ENCODE results near the gene MTCL1. TPM values are rescaled to one million over a fixed set of nuclear protein-coding genes. Genes with fewer than 3 reads are reported as not detected.

MTCL1 gene
- total RNA-seq, 1 experiment from 2014 or later, result 22.7 TPM

- TF ChIP-seq MAX (IDR thresholded peaks at IDR 0.05) (no peak), ZFX (IDR thresholded peaks at IDR 0.05) (no peak), RAD21 (IDR thresholded peaks at IDR 0.05; ENCODE audit: low read depth) (no peak), POLR2AphosphoS5 (IDR thresholded peaks at IDR 0.05; ENCODE audit: low read depth, low read length) (no peak)
- TF ChIP-seq, protein P1, sequence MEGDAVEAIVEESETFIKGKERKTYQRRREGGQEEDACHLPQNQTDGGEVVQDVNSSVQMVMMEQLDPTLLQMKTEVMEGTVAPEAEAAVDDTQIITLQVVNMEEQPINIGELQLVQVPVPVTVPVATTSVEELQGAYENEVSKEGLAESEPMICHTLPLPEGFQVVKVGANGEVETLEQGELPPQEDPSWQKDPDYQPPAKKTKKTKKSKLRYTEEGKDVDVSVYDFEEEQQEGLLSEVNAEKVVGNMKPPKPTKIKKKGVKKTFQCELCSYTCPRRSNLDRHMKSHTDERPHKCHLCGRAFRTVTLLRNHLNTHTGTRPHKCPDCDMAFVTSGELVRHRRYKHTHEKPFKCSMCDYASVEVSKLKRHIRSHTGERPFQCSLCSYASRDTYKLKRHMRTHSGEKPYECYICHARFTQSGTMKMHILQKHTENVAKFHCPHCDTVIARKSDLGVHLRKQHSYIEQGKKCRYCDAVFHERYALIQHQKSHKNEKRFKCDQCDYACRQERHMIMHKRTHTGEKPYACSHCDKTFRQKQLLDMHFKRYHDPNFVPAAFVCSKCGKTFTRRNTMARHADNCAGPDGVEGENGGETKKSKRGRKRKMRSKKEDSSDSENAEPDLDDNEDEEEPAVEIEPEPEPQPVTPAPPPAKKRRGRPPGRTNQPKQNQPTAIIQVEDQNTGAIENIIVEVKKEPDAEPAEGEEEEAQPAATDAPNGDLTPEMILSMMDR (IDR thresholded peaks at IDR 0.05 in 2 of 3, conservative IDR thresholded peaks at IDR 0.05 in 1 of 3; ENCODE audit: borderline replicate concordance in 1 of 3, insufficient read depth in 1 of 3, low read depth in 2 of 3, low read length in 2 of 3), result no peak
Measured at GRCh38 chr18:8826514-8826913, 121.2 kb downstream of the MTCL1 start (continued).

- BruUV-seq (replicated peaks), result no TSS peak
Measured at GRCh38 chr18:8826971-8827370, 121.6 kb downstream of the MTCL1 start.

More at GRCh38 chr18:8826971-8827370, 121.6 kb downstream of the MTCL1 start:
- H3K4me3 ChIP-seq (replicated peaks in 1 of 2; ENCODE audit: low read depth in 1 of 2, low read length in 2 of 2), result no peak overlapping the region
- ChIA-PET CTCF (no interaction called here), RAD21 (ENCODE audit: low non-redundant PET in 1 of 2, low total read pairs in 2 of 2, uncharacterized antibody in 2 of 2, unreplicated experiment in 2 of 2) (no interaction called here), POLR2A (no interaction called here)
- H3K9me3 ChIP-seq (ENCODE audit: control insufficient read depth in 1 of 2, insufficient read depth in 1 of 2, low read depth in 1 of 2, low read length in 2 of 2), result no peaks in the 10 kb centered on the region
- peaks cover 0 to 5% of the 10 kb centered on the region in 2 experiments; a peak in 2 of 4 replicates for H3K36me3 ChIP-seq (ENCODE audit: control insufficient read depth in 1 of 2, insufficient read depth in 2 of 2, low read length in 2 of 2)
- H3K27me3 ChIP-seq (ENCODE audit: insufficient read depth, low read length), result no peaks in the 10 kb centered on the region
- H3K9me2 ChIP-seq (ENCODE audit: insufficient read depth), result no peaks in the 10 kb centered on the region
- H3K4me1 ChIP-seq (ENCODE audit: control insufficient read depth in 1 of 2, insufficient read depth in 2 of 2, low read length in 2 of 2), result no peaks in the 10 kb centered on the region
- no peaks in the 10 kb centered on the region for H4K20me1 ChIP-seq (ENCODE audit: insufficient read depth)
- no peaks in the 10 kb centered on the region for H3K79me2 ChIP-seq (ENCODE audit: insufficient read depth, low read length)
- no peak for TF ChIP-seq EZH2phosphoT487 (IDR thresholded peaks at IDR 0.05; ENCODE audit: borderline replicate concordance)
- no peak for TF ChIP-seq ZFX (IDR thresholded peaks at IDR 0.05)
- TF ChIP-seq, protein P2, sequence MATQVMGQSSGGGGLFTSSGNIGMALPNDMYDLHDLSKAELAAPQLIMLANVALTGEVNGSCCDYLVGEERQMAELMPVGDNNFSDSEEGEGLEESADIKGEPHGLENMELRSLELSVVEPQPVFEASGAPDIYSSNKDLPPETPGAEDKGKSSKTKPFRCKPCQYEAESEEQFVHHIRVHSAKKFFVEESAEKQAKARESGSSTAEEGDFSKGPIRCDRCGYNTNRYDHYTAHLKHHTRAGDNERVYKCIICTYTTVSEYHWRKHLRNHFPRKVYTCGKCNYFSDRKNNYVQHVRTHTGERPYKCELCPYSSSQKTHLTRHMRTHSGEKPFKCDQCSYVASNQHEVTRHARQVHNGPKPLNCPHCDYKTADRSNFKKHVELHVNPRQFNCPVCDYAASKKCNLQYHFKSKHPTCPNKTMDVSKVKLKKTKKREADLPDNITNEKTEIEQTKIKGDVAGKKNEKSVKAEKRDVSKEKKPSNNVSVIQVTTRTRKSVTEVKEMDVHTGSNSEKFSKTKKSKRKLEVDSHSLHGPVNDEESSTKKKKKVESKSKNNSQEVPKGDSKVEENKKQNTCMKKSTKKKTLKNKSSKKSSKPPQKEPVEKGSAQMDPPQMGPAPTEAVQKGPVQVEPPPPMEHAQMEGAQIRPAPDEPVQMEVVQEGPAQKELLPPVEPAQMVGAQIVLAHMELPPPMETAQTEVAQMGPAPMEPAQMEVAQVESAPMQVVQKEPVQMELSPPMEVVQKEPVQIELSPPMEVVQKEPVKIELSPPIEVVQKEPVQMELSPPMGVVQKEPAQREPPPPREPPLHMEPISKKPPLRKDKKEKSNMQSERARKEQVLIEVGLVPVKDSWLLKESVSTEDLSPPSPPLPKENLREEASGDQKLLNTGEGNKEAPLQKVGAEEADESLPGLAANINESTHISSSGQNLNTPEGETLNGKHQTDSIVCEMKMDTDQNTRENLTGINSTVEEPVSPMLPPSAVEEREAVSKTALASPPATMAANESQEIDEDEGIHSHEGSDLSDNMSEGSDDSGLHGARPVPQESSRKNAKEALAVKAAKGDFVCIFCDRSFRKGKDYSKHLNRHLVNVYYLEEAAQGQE (IDR thresholded peaks at IDR 0.05; ENCODE audit: low read depth), result no peak
- H3K4me2 ChIP-seq (ENCODE audit: low read length), result no peak overlapping the region
- H3K27ac ChIP-seq (ENCODE audit: low read depth, low read length), result no peak overlapping the region
- no peak overlapping the region for H2AFZ ChIP-seq (ENCODE audit: low read depth, low read length, poor library complexity, severe bottlenecking)
- intact Hi-C loops (cut with micrococcal nuclease), result no loop called here
- no peak for DNase-seq (ENCODE audit: low read depth, low spot score)
- ATAC-seq, result no peak
- H3K9ac ChIP-seq (ENCODE audit: low read length), result no peak overlapping the region

All from HCT116 (cell line).